ENCODE measurements around the gene PLCG2. TPM values are rescaled to one million over a fixed set of nuclear protein-coding genes. Genes with fewer than 3 reads are reported as not detected.

Gene PLCG2
- total and polyA plus RNA-seq, 9 donors = 3.3 to 16.4 (median 5.6) TPM

DNA sequence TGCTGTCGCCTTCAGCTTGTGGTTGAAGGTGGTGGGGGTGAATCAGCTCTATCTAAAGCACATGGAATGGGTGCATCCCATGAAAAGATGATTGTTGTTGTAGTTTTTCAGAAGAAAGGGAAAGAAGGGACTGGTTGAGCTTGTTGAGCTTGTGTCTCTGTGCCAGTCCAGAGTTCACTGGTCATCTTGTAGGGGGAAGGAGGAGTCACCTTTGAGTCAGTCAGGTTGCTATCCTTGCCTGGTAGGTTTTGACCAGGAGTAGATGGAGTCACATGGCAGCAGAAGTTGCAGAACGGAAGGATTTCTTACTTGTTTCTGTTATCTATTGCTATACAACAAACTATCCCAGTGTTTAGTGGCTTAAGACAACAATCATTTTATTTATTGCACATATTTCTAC is 73.3 kb downstream of the PLCG2 start:
- 56 to 84% (median 64%) methylated on average over 2 of the region's 2 CpGs for WGBS, 3 donors
- no peaks in the 10 kb centered on the region for H3K9me3 ChIP-seq
- H3K4me1 ChIP-seq (ENCODE audit: insufficient read depth) = no peaks in the 10 kb centered on the region
- no peak overlapping the region for H3K4me3 ChIP-seq
- no peak overlapping the region for H3K27ac ChIP-seq
- no peak for DNase-seq
- H3K36me3 ChIP-seq = no peaks in the 10 kb centered on the region
- intact Hi-C loops (cut with DNase I) = no loop called here
- H3K27me3 ChIP-seq = no peaks in the 10 kb centered on the region
- TF ChIP-seq EP300 (IDR thresholded peaks at IDR 0.05) (no peak), CTCF (IDR thresholded peaks at IDR 0.05) (no peak), POLR2A (IDR thresholded peaks at IDR 0.05) (no peak)

GRCh38 chr16:81855552-81856153 is 76.6 kb downstream of the PLCG2 start:
- H3K36me3 ChIP-seq = no peaks in the 10 kb centered on the region
- no peaks in the 10 kb centered on the region for H3K9me3 ChIP-seq
- intact Hi-C loops (cut with DNase I) = no loop called here
- DNase-seq = no peak
- no peak overlapping the region for H3K27ac ChIP-seq
- WGBS, 3 donors = 70 to 85% (median 75%) methylated on average over 8 of the region's 8 CpGs
- H3K27me3 ChIP-seq = no peaks in the 10 kb centered on the region
- H3K4me3 ChIP-seq = no peak overlapping the region
- H3K4me1 ChIP-seq (ENCODE audit: insufficient read depth) = no peaks in the 10 kb centered on the region
- TF ChIP-seq POLR2A (IDR thresholded peaks at IDR 0.05) (no peak), EP300 (IDR thresholded peaks at IDR 0.05) (no peak), CTCF (IDR thresholded peaks at IDR 0.05) (no peak)

DNA sequence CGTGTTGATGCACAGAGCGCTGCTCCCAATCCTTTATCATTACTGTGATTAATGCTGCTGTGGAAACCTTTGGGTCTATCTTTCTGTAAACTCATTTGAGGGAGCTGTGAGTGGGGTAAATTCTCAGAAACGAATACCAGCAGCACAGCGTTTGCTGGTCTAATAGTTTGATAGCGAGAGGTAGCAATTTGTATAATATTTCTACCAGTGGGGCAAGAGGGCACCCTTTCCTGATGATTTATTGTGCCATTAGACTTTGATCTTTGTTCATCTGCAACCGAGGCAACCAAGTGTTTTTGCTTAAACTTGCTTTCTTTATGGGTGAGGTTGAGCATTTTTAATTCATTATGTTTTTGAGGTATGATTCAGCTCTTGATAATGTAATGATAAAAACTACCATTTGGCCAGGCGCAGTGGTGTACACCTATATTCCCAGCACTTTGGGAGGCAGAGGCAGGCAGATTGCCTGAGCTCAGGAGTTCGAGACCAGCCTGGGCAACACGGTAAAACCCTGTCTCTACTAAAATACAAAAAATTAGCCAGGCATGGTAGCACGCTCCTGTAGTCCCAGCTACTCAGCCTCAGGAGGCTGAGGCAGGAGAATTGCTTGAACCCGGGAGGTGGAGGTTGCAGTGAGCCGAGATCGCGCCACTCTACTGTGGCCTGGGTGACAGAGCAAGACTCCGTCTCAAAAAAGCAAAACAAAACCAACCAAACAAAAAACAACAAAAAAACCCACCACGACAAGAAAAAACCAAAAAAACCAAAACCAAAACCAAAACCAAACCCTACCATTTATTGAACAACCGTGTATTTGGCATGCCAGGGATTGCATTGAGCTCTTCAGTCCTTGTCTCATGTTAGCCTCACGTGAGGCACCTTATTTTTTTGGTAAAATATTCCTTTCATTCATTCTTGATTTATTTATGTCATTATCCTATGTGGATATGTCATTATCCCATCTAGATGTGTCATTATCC is 81.5 kb downstream of the PLCG2 start:
- TF ChIP-seq POLR2A (IDR thresholded peaks at IDR 0.05) (no peak), EP300 (IDR thresholded peaks at IDR 0.05) (no peak), CTCF (IDR thresholded peaks at IDR 0.05) (no peak)
- intact Hi-C loops (cut with DNase I) = no loop called here
- no peak overlapping the region for H3K27ac ChIP-seq
- H3K4me3 ChIP-seq = no peak overlapping the region
- no peaks in the 10 kb centered on the region for H3K27me3 ChIP-seq
- no peaks in the 10 kb centered on the region for H3K36me3 ChIP-seq
- WGBS, 3 donors = 62 to 69% (median 66%) methylated on average over 18 of the region's 18 CpGs
- no peak for DNase-seq
- no peaks in the 10 kb centered on the region for H3K4me1 ChIP-seq (ENCODE audit: insufficient read depth)
- H3K9me3 ChIP-seq = no peaks in the 10 kb centered on the region

GRCh38 chr16:81861503-81861902 is 82.4 kb downstream of the PLCG2 start:
- no peak for TF ChIP-seq EP300 (IDR thresholded peaks at IDR 0.05)
- no peak for TF ChIP-seq POLR2A (IDR thresholded peaks at IDR 0.05)
- TF ChIP-seq CTCF (IDR thresholded peaks at IDR 0.05) = no peak
- Histone ChIP-seq H3K9me3 (no peaks in the 10 kb centered on the region), H3K27ac (no peak overlapping the region), H3K4me1 (ENCODE audit: insufficient read depth) (no peaks in the 10 kb centered on the region), H3K4me3 (no peak overlapping the region), H3K27me3 (no peaks in the 10 kb centered on the region), H3K36me3 (no peaks in the 10 kb centered on the region)
- DNase-seq = no peak
- WGBS, 3 donors = 70 to 84% (median 75%) methylated on average over 10 of the region's 10 CpGs
- intact Hi-C loops (cut with DNase I) = no loop called here

All from ovary (tissue), 9 donors.